ENCODE measurements around the gene CST6.

Gene CST6

DNA sequence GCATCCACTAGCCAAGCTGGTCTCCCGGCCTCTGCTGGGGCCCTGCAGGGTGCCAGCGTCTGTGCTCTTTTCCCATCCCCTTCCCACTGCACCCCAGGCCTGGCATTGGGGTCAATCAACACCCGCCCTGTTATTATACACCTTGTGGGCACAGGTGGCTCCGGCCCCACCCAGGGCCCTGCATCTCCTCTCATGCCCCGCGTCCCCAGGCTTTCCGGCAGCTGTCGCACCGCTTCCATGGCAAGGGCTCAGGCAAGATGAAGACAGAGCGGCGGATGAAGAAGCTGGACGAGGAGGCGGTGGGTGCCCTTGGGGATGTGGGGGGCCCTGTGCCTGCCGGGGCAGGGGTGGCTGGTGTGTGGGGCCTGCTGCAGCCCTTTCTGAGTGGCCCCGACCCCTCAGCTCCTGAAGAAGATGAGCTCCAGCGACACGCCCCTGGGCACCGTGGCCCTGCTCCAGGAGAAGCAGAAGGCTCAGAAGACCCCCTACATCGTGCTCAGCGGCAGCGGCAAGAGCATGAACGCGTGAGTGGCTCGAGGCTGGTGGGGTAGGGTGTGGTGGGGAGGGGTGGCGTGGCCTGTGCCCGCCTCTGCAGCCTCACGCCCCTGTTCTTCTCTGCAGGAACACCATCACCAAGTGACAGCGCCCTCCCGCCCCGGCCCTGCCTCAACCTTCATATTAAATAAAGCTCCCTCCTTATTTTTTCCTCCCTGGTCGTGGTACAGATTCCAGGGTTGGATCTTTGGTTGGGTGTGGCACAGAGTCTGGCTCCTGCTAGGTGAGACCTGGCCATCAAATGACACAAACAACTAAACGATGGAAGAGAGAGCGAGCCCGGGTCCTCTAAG, 33.2 kb upstream of the CST6 start:
- TF ChIP-seq GATA2 (IDR thresholded peaks at IDR 0.05; ENCODE audit: low read depth, low read length) (no peak), GATA3 (IDR thresholded peaks at IDR 0.05; ENCODE audit: low read depth, low read length) (no peak)

DNA sequence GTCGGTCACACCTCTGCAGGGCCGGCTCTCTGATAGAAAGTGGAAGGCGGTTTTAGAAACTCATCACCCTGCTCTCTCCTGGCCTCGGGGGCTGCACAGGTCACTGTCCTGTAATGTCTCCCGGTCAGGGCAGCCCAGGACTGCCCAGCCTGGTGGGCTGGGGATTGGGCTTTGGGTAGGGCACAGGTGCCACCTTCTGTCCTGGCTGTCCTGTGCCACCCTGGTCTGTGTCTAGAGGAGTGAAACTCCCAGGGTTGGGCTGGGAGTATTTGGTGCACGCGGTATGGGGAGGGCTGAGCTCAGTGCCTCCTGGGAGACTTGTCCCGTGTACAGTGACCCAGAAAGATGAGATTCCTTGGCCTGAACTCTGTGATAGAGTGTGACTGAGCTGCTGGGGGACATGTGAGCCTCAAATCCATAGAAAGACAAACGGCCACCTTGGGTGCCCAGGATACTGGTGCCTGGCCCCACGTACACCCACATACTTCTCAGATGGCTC, 32.5 kb upstream of the CST6 start:
- TF ChIP-seq GATA2 (IDR thresholded peaks at IDR 0.05; ENCODE audit: low read depth, low read length) (no peak), GATA3 (IDR thresholded peaks at IDR 0.05; ENCODE audit: low read depth, low read length) (no peak)

DNA sequence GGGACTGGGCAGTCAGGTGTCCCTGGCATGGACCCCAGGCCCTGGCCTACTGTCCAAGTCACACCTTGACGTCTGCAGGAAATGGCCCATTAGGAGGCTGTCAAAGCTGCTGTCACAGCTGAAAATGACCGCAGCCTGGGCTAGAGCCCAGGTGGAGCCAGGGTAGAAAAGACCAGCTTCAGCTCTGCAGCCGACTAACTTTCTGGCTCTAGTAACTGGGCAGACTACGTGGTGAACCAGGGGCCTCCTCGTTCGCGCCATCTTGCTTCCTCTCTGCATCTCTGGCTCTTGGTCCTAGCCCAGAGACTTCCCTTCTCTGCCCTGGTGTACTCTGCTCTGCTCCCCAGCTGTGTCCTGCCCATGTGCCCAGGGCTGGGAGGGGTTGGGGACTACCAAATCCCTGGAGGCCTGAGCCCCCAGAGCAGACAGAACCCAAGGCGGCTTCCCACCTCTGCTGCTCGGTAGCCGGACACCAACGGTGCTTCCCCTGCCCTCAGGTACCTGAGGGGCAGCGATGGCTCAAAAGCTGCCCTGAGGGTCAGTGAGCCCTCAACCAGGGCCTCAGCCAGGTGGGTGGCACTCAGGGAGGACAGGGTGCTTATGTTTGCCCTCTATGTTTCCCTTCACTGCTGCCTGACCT, 30.6 kb upstream of the CST6 start:
- TF ChIP-seq GATA2 (IDR thresholded peaks at IDR 0.05; ENCODE audit: low read depth, low read length) (no peak), GATA3 (IDR thresholded peaks at IDR 0.05; ENCODE audit: low read depth, low read length) (no peak)

GRCh38 chr11:65981972-65982823, 29.6 kb upstream of the CST6 start:
- TF ChIP-seq GATA2 (IDR thresholded peaks at IDR 0.05; ENCODE audit: low read depth, low read length) (no peak), GATA3 (IDR thresholded peaks at IDR 0.05; ENCODE audit: low read depth, low read length) (no peak)

DNA sequence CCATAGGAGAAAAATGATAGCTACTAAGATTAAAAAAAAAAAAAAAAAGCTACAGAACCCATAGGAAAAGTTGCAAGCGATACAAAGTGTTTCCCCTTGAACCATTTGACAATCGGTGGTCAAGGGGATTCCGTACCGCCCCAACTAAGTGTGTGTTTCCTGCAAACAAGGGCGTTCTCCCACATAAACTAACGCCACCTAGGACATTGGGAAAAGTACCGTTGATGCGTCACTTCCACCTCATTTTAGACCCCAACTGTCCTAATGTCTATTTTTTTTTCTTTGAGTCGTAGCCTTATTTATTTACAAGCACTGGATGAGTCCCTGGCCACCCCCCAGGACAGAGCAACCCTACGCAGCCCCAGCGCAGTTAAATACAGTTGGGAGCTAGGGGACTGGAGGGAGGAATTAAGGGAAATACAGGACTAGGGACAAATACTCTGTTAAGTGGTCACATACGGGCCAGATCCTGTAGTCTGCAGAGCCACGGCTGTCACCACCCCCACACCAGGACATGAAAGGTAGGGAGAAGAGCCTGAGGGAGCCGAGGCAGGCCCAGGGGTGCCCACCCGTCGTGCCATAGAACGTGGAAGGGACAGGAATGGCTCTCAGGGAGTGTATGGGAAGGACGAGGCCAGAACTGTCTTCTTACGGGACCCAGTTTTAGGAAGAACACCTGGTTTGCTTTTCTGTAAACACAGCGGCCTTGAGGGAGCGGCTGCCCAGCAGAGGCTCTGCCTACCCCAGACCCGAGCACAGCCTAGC, 28.8 kb upstream of the CST6 start:
- TF ChIP-seq GATA2 (IDR thresholded peaks at IDR 0.05; ENCODE audit: low read depth, low read length) = no peak
- TF ChIP-seq GATA3 (IDR thresholded peaks at IDR 0.05; ENCODE audit: low read depth, low read length) = no peak

DNA sequence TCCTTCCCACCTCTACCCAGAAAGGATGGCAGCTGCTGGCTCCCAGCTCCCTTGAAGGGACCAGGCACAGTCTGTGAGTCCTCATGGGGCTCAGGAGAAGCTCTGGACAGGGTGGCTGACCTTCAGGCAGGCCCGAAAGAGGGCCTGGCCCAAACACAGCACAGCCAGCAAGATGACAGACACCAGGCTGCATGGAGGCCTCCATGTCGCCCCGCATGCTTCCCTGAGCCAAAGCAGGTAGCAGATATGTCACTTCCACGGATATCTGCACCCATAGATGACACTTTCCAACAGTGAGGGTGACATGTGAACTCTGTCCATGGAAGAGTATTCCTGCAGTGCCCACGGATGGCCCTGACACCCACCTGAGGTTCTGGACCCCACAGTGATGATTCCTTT, 28.2 kb upstream of the CST6 start:
- no peak for TF ChIP-seq GATA2 (IDR thresholded peaks at IDR 0.05; ENCODE audit: low read depth, low read length)
- no peak for TF ChIP-seq GATA3 (IDR thresholded peaks at IDR 0.05; ENCODE audit: low read depth, low read length)

- TF ChIP-seq GATA3 (IDR thresholded peaks at IDR 0.05; ENCODE audit: low read depth, low read length) = no peak
- no peak for TF ChIP-seq GATA2 (IDR thresholded peaks at IDR 0.05; ENCODE audit: low read depth, low read length)
Observed at GRCh38 chr11:65987336-65987735, 24.5 kb upstream of the CST6 start.

DNA sequence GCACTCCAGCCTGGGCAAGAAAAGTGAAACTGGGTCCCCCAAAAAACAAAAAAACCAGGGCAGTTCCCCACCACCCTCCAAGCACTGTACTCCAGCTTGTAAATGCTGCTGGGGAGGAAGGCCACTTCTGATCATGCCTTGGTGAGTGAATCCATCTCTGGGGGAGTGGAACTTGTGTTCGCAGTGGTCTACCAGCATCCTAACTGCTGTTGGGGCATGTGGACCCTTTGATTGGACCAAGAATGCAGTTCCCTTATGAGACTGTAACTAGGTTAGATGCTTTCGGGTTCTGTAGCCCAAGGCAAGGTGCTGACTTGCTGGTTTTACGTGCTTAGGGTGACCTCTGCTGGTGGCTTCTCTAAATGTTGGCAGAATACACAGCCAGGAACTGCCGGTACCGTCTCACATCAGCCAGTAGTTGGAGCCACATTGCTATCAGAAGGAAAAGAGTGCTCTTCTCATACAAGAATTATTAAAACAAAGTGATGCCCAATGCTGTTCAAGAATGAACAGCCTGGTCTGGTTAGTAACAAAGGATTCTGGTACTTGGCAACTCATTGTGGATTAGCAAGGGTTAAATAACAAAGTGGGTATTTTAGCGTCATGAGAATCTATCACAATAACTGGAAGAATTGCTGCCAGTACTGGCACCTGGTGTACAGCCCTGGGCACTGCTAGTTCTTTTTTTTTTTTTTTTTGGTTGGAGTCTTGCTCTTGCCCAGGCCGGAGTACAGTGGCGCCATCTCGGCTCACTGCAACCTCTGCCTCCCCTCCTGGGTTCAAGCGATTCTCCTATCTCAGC, 22.8 kb upstream of the CST6 start:
- no peak for TF ChIP-seq GATA2 (IDR thresholded peaks at IDR 0.05; ENCODE audit: low read depth, low read length)
- TF ChIP-seq GATA3 (IDR thresholded peaks at IDR 0.05; ENCODE audit: low read depth, low read length) = no peak

GRCh38 chr11:65992056-65992455, 19.8 kb upstream of the CST6 start:
- TF ChIP-seq GATA3 (IDR thresholded peaks at IDR 0.05; ENCODE audit: low read depth, low read length) (no peak), GATA2 (IDR thresholded peaks at IDR 0.05; ENCODE audit: low read depth, low read length) (no peak)

DNA sequence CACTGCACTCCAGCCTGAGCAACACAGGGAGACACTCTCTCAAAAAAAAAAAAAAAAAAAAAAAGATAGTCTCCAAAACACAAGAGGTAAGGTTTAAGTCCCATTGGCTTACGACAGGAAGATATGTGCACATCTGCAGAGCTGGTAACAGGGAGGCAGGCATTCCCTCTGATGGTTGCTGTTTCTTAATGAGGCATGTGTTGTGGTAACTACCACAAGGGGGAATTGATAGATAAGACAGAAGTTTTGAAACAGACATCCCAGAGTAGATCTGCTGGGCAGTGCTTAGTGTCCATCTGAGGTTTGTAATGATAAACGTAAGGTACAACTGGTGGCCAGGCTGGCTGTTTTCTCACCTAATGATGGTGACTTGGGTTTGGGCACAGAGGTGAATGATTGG, 14.5 kb upstream of the CST6 start:
- no peak for TF ChIP-seq GATA3 (IDR thresholded peaks at IDR 0.05; ENCODE audit: low read depth, low read length)
- no peak for TF ChIP-seq GATA2 (IDR thresholded peaks at IDR 0.05; ENCODE audit: low read depth, low read length)

- TF ChIP-seq GATA3 (IDR thresholded peaks at IDR 0.05; ENCODE audit: low read depth, low read length) = no peak
- peak; percentile 32; the same call in 1 of the 2 replicates for TF ChIP-seq GATA2 (IDR thresholded peaks at IDR 0.05; ENCODE audit: low read depth, low read length)
Observed at GRCh38 chr11:66001942-66002647, 9.7 kb upstream of the CST6 start, which contains the start of the genes BANF1 and EIF1AD. Gene BANF1 (plus strand): TSS chr11:66002503. CDS start chr11:66003251, 748 bp downstream. Gene EIF1AD (minus strand): TSS chr11:66002157. CDS start chr11:66000389, 1,768 bp downstream.
